Stimulated activated CD4-positive, alpha-beta T cell treated with anti-CD3 and anti-CD28 coated beads, Interleukin-15, amount 100 ng/mL, for 1 hour (primary cell): ENCODE results near the gene KYNU.
"Not testable (repeated sequence)": the region's sequence is repeated elsewhere in the genome, so short reads cannot be mapped to it uniquely, and the experiment has no call there.

Experiments
- DNase-seq, 2 donors: peaks; one replicate each; pipeline ENCODE4 v3.0.0-alpha.2; 2020; ENCODE audit warnings: low read depth in 1 of 2, low spot score in 1 of 2

Gene KYNU

GRCh38 chr2:142877216-142877838 lies at the start of gene KYNU:
Gene KYNU, plus strand, starts transcription at chr2:142877664. Its CDS starts 7,704 bp downstream, at chr2:142885368.
- no peak for DNase-seq

DNA sequence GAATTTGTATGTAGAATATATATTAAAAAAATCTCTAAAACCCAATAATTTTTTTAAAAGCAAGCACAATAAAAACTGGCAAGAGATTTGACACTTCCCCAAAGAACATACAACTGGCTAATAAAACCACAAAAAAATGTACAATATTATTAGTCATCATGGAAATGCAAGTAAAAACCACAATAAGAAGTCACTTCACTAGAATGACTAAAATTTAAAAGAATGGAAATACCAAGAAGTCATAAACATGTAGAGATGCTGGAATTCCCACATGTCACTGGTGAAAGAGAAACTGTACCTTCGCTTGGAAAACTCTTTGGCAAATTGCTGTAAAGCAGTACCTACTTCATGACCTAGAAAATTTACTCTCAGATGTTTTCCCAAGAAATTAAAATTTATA lies 43.4 kb upstream of the KYNU start:
- no peak for DNase-seq

DNA sequence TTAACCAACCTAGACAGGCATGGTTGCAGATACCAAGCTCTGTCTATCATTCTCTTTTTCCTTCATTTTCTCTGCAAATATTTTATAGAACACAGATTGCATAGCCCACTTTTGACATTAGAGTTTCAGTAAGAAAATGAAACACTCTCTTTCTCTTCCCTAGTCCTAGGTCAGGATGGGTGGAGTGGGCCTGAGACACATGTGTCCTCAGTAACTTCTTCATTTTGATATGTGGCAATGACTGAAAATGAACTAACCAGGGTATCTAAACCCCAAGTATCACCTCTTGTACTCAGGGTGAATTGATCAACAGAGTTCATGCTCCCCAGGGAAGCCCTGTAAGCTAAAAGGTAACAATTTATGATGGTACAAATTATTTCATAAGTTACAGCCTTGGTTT lies 37.0 kb upstream of the KYNU start:
- no peak for DNase-seq

GRCh38 chr2:142841788-142842187 lies 35.7 kb upstream of the KYNU start:
- no peak for DNase-seq

DNA sequence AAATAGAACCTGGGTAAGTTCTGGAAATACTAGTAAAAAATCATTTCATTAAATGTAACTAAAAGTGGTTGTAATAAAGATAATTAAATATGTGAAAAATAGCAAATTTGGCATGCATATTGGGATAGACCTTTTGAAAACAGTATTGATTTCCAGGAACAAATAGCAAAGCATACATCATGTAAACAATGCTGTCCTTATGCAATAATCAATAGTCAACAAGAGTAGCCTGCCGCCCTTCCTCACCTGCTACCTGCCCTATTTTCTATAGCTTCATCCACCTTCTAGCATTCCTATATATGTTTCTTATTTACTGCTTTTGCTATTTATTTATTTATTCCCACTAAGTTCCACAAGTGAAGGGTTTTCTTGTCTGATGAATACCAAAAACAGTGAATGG lies 35.1 kb upstream of the KYNU start:
- no peak for DNase-seq

DNA sequence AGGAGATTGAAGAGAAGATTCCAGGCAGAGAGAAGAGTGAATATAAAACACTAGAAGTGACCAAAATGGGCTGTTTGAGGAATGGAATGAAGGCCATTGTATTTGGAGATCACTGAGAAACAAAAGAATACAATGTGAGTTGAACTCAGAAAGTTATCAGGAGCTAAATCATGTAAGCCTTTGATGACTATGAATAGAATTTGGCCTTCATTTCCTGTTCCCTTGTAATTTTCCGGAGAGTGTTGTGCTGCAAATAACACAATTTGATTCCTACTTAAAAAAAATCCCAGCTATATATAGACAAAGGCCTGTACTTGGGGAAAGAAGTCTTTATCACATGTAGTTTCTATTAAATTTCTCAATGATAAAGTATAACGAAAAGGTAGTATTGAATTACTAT lies 33.7 kb upstream of the KYNU start:
- no peak for DNase-seq

GRCh38 chr2:142848023-142848606 lies 29.3 kb upstream of the KYNU start:
- DNase-seq: no peak

DNA sequence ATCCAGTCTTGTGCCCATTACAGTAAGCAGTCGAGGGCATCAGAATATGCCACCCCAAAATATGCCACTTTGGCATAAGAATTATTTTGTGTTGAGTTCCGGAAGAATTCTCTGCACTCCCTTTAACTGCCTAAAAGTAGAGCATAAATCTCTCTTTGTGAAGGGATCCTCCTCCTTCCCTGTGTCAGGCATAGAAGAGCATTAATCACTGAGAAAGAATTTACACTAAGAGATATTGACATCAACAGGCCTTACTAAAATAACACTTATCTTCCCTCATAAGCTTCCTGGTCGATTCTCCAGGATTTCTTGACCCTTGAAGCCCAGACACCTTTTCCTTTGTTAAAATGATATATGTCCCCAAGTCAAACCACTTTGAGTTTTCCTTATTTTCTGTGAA lies 27.6 kb upstream of the KYNU start:
- DNase-seq: no peak

DNA sequence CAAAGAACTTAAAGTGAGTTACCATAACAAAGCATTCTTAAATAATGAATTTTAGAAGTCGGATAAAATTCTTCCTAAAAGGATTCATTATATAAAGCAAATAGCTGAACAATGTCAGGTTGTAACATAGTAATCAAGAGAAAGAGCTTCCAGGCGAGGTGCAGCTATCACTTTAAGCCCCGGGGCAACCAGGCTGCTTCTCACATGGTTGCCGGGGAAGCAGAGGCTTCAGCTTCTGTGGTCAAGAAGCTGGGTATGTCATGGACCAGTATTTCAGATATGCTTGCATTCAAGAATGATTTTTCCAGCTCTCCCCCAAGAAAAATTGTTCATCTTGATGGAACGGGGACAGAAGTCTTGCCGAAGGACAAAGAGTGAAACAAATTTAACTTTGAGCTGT lies 23.6 kb upstream of the KYNU start:
- no peak for DNase-seq

DNA sequence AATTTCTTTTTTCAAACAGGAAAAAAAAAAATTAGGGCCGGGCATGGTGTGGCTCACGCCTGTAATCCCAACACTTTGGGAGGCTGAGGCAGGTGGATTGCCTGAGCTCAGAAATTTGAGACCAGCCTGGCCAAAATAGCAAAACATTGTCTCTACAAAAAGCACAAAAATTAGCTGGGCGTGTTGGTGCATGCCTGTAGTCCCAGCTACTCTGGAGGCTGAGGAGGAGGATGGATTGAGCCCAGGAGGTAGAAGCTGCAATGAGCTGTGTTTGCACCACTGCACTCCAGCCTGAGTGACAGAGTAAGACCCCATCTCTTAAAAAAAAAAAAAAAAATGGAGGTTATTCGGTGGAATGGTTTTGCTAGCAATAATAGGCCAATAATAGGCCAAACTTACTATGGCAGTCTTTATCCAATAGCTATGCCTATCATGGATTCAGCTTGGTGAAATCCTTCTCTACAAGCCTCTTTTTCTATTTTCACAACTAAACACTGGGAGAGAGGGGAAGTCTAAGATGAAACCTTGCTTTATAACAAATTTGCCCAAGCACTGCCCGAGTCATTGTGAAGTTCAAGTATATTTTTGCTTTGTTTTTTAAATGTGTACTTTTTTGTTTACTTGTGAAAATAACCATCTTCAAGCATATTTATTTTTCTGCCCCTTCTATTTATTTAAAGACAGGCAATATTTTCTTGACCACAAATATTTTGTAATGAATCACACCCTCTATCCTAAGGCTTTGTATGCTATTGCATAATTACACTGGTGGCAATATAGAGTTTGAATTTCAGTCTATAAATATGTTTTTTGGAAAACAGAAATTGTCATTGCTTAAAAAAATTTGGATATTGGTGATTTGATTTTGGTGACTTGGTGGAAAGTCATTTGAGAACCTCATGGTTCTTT lies 20.0 kb upstream of the KYNU start:
- no peak for DNase-seq

- DNase-seq: no peak
Measured at GRCh38 chr2:142858961-142859360, 18.5 kb upstream of the KYNU start.

DNA sequence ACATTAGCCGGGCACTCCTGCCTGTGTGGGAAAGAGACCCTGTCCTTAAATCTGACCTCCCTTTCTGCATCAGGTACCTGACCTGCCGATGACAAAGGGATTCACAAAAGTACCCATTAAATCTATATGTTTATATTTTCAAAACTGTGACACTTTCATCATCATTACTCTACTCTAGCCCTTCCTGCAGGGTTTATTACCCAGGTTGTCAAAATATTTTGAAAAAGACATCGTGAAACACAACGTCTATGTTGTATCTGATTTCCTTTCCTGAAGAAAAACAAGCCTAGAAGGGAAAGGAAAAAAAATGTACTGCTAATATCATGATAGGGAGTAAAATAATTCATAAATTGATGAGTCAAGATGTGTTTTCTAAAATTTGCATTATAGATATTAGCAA lies 15.2 kb upstream of the KYNU start:
- no peak for DNase-seq

DNA sequence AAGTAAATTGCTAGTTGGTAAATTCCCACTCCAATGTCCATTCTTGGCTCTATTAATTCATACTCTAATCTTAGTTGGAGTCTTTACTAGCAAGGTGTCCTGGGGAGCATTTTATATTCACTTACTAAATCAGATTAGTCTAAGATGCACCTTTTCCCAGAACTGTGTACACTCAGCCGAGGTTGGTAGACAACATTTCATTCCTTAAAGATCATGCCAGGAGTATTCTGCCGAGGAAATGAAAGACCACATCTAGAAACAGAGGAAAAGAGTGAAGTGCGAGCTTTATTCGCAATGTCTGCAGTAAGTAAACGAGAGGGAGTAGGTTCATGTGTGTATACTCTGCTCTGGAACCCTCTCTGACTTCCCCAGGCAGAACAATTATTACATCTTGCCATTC lies 14.6 kb upstream of the KYNU start:
- DNase-seq: no peak

GRCh38 chr2:142863485-142863961 lies 13.9 kb upstream of the KYNU start:
- DNase-seq: no peak

DNA sequence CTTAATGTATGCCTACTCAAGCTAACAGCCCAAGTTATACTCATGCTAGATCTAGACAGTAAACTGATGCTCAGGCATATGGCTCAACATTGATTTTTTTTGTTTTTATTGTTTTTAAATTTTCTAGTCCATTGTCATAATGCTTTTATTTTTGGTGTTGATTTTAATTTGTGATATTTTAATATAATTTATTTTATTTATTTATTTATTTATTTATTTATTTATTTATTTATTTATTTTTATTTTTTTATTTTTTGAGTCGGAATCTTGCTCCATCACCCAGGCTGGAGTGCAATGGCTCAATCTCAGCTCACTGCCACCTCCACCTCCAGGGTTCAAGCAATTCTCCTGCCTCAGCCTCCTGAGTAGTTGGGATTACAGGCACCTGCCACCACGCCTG lies 12.9 kb upstream of the KYNU start:
- DNase-seq: not testable (repeated sequence)

DNA sequence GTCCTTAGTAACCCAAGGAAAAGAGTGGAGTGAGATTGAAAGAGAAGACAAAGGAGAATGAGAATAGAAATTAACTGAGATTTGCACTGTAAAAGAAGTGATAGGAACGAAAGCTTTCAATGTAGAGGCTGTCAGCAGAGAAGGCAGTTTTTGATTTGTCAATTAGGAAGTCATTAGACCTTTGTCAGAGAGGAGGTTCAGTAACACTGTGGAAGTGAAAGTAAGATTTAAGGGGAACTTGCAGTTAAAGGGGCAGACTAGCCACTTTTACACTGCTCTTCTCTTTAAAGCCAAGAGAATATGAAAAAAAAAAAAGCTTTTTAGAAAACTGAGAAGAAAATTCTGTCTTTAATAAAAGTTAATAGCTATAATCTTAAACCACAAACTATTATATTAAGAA lies 11.5 kb upstream of the KYNU start:
- no peak for DNase-seq

- no peak for DNase-seq
Measured at GRCh38 chr2:142866426-142866825, 11.0 kb upstream of the KYNU start.

GRCh38 chr2:142867136-142867535 lies 10.3 kb upstream of the KYNU start:
- DNase-seq: no peak

GRCh38 chr2:142868229-142868762 lies 9.2 kb upstream of the KYNU start:
- DNase-seq: peak in 1 of 2 donors; percentile 1

DNA sequence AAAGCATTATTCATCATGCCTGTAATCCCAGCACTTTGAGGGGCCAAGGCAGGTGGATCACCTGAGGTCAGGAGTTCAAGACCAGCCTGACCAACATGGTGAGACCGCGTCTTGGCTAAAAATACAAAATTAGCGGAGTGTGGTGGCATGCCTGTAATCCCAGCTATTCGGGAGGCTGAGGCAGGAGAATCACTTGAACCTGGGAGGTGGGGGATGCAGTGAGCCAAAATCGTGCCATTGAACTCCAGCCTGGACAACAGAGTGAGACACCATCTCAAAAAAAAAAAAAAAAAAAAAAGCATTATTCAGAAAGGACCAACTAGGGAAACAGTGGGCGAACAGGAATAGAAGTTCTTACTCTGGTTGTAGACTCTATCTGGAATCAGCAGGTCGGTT lies 8.4 kb upstream of the KYNU start:
- not testable (repeated sequence) for DNase-seq

GRCh38 chr2:142869461-142870106 lies 7.9 kb upstream of the KYNU start:
- no peak for DNase-seq
